AG04450 (cell line): ENCODE results near the gene KIF26B. TPM values are rescaled to one million over a fixed set of nuclear protein-coding genes. Genes with fewer than 3 reads are reported as not detected.

Source experiments
- CTCF ChIA-PET: fragments of 300-600, 350-600 bp; formaldehyde crosslinking; extraction: SDS; loops from one replicate; lab custom pipeline; 2022; ENCODE audit warnings: antibody characterized with exemption, inconsistent platforms; lab: Charles Lee
- POLR2A ChIA-PET: fragments of 350-600 bp; formaldehyde crosslinking; extraction: SDS; loops from one replicate; lab custom pipeline; 2021; ENCODE audit warnings: antibody characterized with exemption, inconsistent platforms; lab: Yijun Ruan, JAX
- DNase-seq: peaks from one replicate; pipeline ENCODE4 v3.0.0-alpha.2; 2011; ENCODE audit warnings: low read depth, low spot score
- H3K27ac ChIP-seq: one replicate; pipeline ENCODE4 v1.5.1; 2012; ENCODE audit warnings: low read depth, low read length, control low read depth
- H3K27me3 ChIP-seq: one replicate; pipeline ENCODE4 v1.6.0; 2012; ENCODE audit warnings: low read length; ENCODE audit not compliant: control insufficient read depth, insufficient read depth
- H3K4me3 ChIP-seq: 2 replicates; pipeline ENCODE4 v1.5.1; 2011; ENCODE audit warnings: mild to moderate bottlenecking, low read depth, low read length, control low read depth
- H3K9me3 ChIP-seq: 2 replicates; pipeline ENCODE4 v1.5.1; 2012; ENCODE audit warnings: low read length; ENCODE audit not compliant: control insufficient read depth, insufficient read depth
- CTCF ChIP-seq: IDR thresholded peaks from 2 replicates; pipeline ENCODE4 v1.5.1; 2011; ENCODE audit warnings: low read depth, low read length, control low read depth, inconsistent platforms
- polyA plus RNA-seq: library from polyadenylated mRNA; depleted of rRNA; stranded (reverse); fragments of >200 nt; gene quantifications from 2 replicates; pipeline ENCODE4 v1.2.3, GENCODE V29; 2011

Gene KIF26B
- polyA plus RNA-seq, 1 experiment, result 2.4 TPM

GRCh38 chr1:245108909-245109308 is 45.9 kb upstream of the KIF26B start:
- Histone ChIP-seq H3K27me3 (no peaks in the 10 kb centered on the region), H3K4me3 (no peak overlapping the region), H3K9me3 (peaks cover 6% of the 10 kb centered on the region; the same call in 1 of the 2 replicates), H3K27ac (no peak overlapping the region)
- no peak for TF ChIP-seq CTCF
- POLR2A ChIA-PET, result no interaction called here
- DNase-seq, result no peak
- CTCF ChIA-PET, result no interaction called here

DNA sequence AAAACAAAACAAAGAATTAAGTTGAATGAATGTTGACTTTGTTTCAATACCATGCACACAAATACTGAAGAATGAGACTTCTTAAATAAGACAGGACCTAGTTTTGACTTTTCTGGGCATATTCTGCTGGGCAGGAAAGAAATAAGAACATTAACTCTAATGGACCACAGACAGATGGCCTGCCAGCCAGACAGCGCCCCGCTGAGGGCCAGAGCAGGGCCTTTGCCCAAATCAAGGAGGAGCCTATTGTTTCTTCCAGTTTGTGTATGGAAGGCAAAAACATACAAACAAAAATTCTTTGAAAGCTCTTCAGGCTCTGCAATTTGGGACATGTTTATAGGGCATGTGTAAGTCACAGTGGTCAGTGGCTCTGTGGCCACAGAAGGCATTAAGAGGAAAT is 44.4 kb upstream of the KIF26B start:
- Histone ChIP-seq H3K27ac (no peak overlapping the region), H3K4me3 (no peak overlapping the region), H3K9me3 (peaks cover 6% of the 10 kb centered on the region; the same call in 1 of the 2 replicates), H3K27me3 (no peaks in the 10 kb centered on the region)
- CTCF ChIA-PET, result no interaction called here
- POLR2A ChIA-PET, result no interaction called here
- DNase-seq, result no peak
- TF ChIP-seq CTCF, result no peak

DNA sequence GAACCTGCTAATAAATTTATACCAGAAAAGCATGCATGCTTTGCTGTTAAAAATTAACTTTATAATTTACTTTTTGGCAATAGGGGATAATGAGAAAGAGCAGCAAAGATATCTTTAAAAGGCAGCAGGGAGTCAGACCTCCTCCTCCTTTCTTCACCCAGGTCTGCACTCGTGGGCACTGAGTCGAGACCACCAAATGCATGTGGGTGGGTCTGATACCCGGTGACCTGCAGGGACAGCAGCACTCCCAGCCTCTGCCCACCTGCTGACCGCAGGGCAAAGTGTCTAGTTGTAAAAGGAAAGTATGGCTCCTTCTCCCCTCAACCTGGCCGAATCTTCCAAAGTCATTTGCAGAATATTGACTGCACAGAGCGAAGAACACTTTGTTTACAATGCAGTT is 43.7 kb upstream of the KIF26B start:
- Histone ChIP-seq H3K27ac (no peak overlapping the region), H3K9me3 (peaks cover 6% of the 10 kb centered on the region; the same call in 1 of the 2 replicates), H3K27me3 (no peaks in the 10 kb centered on the region), H3K4me3 (no peak overlapping the region)
- ChIA-PET CTCF (no interaction called here), POLR2A (no interaction called here)
- DNase-seq, result no peak
- TF ChIP-seq CTCF, result no peak

GRCh38 chr1:245113649-245114048 is 41.1 kb upstream of the KIF26B start:
- H3K27me3 ChIP-seq, result no peaks in the 10 kb centered on the region
- no peak for DNase-seq
- no peak overlapping the region for H3K4me3 ChIP-seq
- no peak overlapping the region for H3K27ac ChIP-seq
- no peak for TF ChIP-seq CTCF
- ChIA-PET CTCF (no interaction called here), POLR2A (no interaction called here)
- H3K9me3 ChIP-seq, result no peaks in the 10 kb centered on the region; the same call in 1 of the 2 replicates

GRCh38 chr1:245116131-245116530 is 38.7 kb upstream of the KIF26B start:
- ChIA-PET CTCF (no interaction called here), POLR2A (no interaction called here)
- no peak overlapping the region for H3K4me3 ChIP-seq
- TF ChIP-seq CTCF, result no peak
- H3K9me3 ChIP-seq, result no peaks in the 10 kb centered on the region; the same call in 1 of the 2 replicates
- no peak overlapping the region for H3K27ac ChIP-seq
- H3K27me3 ChIP-seq, result no peaks in the 10 kb centered on the region
- no peak for DNase-seq
